ENCODE results near the gene EGFL6.

- TF ChIP-seq CTCF (IDR thresholded peaks at IDR 0.05) (no peak), POLR2A (IDR thresholded peaks at IDR 0.05) (no peak)
Measured at GRCh38 chrX:13597874-13598273, 28.5 kb downstream of the EGFL6 start.
